ENCODE data around the gene LMBRD2. TPM values are rescaled to one million over a fixed set of nuclear protein-coding genes. Genes with fewer than 3 reads are reported as not detected.
"Not testable (repeated sequence)": the region's sequence is repeated elsewhere in the genome, so short reads cannot be mapped to it uniquely, and the experiment has no call there.

The LMBRD2 gene
- polyA plus RNA-seq, 3 donors = 2.3 to 3.1 (median 2.6) TPM

DNA sequence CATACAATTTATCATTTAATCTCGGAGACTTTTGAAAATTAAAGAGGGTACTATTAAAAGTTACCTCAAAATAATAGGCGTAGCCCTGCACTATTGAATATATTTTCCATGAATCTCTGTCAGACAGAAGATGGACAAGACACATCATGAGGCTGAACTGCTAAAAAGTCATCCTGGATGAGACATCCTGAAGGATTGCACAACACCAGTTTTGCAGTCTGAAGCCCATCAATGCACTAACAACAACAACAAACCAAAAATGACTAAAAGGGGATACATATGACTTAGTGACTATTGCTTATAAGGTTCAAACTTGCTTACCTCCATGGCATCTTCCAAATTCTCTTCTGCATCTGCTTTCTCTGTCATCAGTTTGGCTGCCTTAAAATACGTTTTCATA is 15.7 kb downstream of the LMBRD2 start:
- WGBS, 3 donors = 94 to 100% (median 97%) methylated on average over 3 of the region's 3 CpGs
- no peak overlapping the region for H3K27ac ChIP-seq (ENCODE audit: low read depth, low read length)

DNA sequence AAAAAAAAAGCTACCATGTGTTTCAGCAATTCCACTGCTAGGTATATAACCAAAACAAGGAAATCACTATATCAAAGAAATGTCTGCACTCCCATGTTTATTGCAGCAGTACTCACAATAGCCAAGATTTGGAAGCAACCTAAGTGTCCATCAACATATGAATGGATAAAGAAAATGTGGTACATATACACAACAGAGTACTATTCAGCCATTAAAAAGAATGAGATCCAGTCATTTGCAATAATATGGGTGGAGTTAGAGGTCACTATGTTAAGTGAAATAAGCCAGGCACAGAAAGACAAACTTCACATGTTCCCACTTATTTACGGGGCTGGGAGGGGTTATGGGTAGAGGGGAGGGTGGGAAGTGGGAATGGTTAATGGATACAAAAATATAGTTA is 18.7 kb downstream of the LMBRD2 start:
- not testable (repeated sequence) for H3K27ac ChIP-seq (ENCODE audit: low read depth, low read length)
- 96 to 100% (median 100%) methylated on average over 1 of the region's 1 CpG for WGBS, 3 donors

DNA sequence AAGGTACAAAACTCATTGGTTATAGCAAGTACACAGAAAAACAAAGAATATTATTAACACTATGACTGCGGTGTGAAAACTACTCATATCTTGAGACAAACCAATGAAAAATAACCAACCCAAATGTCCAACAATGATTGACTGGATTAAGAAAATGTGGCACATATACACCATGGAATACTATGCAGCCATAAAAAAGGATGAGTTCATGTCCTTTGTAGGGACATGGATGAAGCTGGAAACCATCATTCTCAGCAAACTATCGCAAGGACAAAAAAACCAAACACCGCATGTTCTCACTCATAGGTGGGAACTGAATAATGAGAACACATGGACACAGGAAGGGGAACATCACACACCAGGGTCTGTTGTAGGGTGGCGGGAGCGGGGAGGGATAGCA is 22.0 kb downstream of the LMBRD2 start:
- WGBS, 3 donors = 92 to 100% (median 98%) methylated on average over 3 to 4 of the region's 5 CpGs
- not testable (repeated sequence) for H3K27ac ChIP-seq (ENCODE audit: low read depth, low read length)

DNA sequence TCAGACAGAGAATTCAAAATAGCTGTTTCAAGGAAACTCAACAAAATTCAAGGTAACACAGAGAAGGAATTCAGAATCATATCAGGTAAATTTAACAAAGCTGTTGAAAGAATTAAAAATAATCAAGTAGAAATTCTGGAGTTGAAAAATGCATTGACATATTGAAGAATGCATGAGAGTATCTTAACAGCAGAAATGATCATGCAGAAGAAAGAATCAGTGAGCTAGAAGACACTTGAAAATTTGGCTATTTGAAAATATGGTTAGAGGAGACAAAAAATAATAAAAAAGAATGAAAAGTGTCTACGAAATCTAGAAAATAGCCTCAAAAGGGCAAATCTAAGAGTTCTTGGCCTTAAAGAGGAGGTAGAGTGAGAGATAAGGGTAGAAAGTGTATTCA is 22.9 kb downstream of the LMBRD2 start:
- WGBS, 3 donors = 91 to 100% (median 96%) methylated on average over 1 of the region's 1 CpG
- H3K27ac ChIP-seq (ENCODE audit: low read depth, low read length) = no peak overlapping the region

DNA sequence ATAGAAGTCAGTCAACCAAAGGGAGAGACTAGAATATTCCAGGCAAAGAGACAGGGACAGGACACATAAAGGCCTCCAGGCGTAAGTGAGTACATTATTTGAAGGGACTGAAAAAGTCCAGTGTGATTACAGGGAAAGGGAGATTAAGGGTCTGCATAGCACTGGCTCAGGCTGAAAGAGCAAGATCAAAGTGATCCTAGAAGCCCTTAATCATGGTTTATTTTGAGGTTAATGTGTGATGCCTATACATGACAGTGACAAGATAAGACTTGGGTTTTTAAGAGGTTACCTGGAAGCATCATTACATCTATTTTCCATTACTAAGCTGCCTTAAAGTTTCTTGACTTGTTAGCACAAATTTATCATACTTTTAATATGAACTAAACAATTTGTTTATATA is 25.8 kb downstream of the LMBRD2 start:
- no peak overlapping the region for H3K27ac ChIP-seq (ENCODE audit: low read depth, low read length)
- WGBS, 3 donors = 96 to 100% (median 100%) methylated on average over 1 of the region's 1 CpG

DNA sequence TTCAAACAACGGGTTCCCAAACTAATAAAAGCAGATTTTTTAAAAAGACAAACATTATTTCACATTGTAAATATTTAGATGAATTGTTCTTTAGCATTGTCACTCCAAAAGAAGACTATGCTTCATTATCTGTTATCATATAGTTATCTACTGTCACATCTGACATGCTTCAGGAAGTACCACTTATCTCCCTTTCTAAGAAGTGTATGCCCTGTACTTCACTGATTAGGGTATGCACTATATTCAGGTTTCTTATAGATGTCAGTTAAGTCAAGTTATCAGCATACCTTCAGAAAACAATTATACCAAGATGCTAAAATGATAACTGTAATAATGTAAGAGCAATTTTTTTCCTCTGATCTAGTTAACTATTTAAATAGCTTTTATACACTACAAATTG is 40.4 kb downstream of the LMBRD2 start:
- H3K27ac ChIP-seq (ENCODE audit: low read depth, low read length) = no peak overlapping the region
- 92 to 96% (median 94%) methylated on average over 1 of the region's 1 CpG for WGBS, 3 donors

DNA sequence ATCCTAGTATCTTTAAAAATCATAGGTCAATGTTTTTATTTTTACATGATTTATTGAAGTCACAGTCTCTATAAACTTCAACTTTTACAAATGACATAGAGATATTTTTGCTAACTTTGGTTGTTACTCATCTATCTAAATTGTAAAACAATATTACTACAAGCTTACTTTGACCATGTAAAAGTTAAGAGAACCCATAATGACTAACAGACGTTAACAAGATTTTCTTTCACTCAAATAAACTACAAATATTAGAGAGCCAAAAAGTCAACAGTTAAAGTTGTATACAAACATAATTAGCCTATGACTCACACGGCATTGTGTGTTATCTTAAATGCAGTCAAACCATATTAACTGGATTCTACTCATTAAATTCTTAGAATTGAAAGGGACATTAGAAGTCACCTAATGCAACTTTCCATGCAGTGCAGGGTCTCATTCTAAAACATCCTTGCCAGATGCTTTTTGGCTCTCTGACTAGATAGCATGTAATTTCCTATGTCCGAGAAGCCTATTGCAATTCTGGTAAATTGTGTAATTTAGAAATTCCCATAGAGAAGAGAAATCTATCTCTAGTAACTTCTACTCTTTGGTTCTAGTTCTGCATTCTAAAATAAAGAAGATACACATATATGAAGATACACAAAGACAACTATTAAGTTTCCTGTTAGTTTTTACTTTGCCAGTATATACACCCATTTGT is 42.8 kb downstream of the LMBRD2 start:
- 66 to 77% (median 67%) methylated on average over 3 of the region's 3 CpGs for WGBS, 3 donors
- no peak overlapping the region for H3K27ac ChIP-seq (ENCODE audit: low read depth, low read length)

DNA sequence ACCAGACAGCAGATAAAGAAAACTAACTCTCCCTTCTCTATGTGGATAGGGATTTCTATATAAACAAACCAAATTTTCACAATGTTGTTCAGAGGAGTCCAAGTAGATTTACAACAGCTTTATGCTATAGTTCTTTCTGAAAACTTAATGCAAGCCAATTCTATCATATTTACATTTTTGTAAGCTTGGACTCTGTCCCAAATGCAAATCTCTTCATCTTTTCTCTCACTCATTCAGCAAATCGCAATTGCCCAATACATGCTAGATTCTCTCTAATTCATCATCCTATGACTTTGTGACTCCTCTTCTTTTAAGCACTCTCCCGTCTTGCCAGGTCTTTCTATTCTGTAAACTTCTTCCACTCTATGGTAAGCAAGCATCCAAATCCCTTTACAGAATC is 45.9 kb downstream of the LMBRD2 start:
- WGBS, 3 donors = 73 to 88% (median 81%) methylated on average over 2 of the region's 2 CpGs
- no peak overlapping the region for H3K27ac ChIP-seq (ENCODE audit: low read depth, low read length)

DNA sequence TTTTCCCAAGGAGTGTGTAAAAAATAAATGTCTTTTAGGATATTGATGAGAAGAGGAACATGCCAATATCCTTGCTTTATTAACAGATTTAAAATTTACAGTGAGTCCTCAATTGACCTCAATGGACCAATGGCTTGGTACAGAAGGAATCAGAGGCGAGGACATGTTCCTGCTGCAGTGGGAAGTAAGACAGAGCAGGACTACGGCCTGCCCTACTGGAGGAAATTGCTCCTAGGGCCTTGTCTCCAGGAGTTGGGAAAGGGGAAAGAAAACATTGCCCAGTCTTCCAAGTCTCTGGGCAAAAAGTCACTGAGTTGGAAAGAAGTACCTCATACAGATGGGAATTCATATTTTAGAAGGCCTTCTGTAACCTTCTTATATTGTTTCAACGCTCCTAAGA is 51.9 kb downstream of the LMBRD2 start:
- WGBS, 3 donors = 89 to 91% (median 89%) methylated on average over 3 of the region's 3 CpGs
- no peak overlapping the region for H3K27ac ChIP-seq (ENCODE audit: low read depth, low read length)

DNA sequence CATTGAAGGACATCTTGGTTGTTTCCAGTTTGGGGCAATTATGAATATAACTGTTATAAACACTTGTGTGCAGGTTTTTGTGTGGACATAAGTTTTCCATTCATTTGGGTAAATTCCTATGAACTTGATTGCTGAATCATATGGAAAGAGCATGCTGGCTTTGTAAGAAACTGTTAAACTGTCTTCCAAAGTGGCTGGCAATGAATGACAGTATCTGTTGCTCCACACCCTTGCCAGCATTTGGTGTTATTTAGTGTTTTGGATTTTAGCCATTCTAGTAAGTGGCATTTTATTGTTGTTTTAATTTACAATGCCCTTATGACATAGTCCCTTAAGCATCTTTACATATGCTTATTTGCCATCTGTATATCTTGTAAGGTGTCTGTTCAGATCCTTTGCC is 55.2 kb downstream of the LMBRD2 start:
- H3K27ac ChIP-seq (ENCODE audit: low read depth, low read length) = no peak overlapping the region

DNA sequence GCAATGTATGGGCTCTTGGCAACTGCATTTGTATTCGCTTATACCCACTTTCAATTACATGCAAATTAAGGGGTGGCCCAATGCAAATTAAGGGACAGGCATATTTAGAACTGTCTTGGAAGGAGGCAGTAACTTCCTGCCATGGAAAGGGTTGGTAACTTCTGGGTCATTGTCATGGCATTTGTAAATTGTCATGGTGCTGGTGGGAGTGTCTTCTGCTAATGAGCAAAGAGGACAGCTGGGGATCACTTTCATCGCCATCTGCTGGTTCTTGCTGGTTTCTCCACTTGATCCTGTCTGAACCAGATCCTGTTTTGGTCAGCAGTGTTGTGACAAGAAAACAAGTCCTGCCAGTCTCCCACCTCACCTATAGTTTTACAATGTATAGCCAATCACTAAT is 61.7 kb downstream of the LMBRD2 start:
- 56 to 75% (median 71%) methylated on average over 2 of the region's 2 CpGs for whole genome bisulfite sequencing, 3 donors
- H3K27ac ChIP-seq (ENCODE audit: low read depth, low read length) = no peak overlapping the region

DNA sequence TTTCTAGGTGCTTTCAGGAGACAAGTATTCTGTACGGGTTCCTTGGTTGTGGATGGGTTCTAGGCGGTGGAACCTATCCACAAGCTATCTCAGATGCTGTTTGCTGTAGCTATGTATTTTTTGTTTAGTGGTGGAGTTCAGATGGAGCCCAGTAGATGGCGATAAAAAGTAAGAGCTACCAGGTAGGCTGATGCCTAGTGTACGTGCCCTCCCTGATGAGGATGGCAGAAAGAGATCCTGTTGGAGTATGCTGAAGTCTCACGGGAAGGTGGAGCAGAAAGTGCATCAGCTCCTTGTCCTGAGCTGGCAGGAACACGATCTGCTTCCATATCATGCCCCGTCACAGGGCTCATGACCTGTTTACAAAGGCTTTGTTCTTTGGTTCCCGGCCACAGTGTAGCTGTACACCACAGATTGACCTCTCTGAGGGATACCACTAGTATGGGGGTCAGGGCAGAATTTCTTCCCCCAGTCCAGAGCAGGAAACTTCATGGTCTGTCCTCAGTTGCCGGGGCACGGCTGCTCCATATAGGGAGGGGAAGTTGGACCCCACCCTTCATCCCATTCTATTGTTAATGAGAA is 72.4 kb downstream of the LMBRD2 start:
- 20 to 24% (median 22%) methylated on average over 10 of the region's 10 CpGs for WGBS, 3 donors
- no peak overlapping the region for H3K27ac ChIP-seq (ENCODE audit: low read depth, low read length)

DNA sequence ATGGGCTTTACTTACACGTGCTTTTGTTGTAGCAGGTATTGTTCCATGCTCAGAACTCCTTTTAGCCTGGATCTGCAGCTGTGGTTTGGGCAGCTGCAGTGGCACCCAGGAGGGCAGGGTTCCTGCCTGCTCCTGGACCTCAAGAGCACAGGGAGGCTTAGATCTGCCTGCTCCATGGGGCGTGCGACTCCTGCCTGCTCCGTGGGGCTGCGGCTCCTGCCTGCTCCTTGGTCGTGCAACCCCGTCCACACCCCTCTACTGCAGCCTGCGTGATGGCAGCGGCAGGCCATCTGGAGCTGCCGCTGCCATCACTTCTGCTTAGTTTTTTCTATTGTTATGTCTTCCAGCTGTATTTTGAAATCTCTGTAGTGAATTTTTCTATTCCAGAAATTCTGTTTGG is 73.3 kb downstream of the LMBRD2 start:
- WGBS, 3 donors = 68 to 75% (median 69%) methylated on average over 10 of the region's 10 CpGs
- no peak overlapping the region for H3K27ac ChIP-seq (ENCODE audit: low read depth, low read length)

DNA sequence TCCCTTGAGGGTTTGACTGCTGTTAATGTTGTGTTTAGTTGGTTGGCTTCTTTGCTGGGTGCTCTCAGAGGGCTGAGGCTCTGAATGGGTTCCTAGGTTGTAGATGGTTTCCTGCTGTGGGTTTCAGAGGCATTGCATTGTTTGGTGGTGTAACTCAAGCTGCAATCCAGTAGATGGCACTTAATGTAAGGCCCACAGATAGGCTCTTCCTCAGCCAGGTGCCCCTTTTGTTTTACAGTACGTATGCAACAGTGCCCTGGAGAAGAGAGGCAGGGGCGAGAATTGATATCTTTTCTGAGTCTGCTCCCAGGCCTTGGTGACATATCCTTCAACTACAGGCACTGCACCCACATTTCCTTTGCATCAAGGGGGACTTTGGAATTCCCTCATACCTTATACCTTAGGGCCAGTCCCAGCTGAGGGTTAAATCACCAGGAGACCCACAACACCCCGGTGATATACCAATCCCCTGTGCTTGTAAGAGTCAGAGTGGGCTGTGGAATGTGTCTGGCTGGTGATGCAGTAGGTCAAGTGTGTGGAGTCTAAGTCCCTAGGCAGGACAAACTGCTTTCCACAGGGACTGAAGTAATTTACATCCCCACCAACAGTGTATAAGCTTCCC is 78.0 kb downstream of the LMBRD2 start:
- no peak overlapping the region for H3K27ac ChIP-seq (ENCODE audit: low read depth, low read length)
- WGBS, 3 donors = 47 to 67% (median 58%) methylated on average over 3 of the region's 3 CpGs

DNA sequence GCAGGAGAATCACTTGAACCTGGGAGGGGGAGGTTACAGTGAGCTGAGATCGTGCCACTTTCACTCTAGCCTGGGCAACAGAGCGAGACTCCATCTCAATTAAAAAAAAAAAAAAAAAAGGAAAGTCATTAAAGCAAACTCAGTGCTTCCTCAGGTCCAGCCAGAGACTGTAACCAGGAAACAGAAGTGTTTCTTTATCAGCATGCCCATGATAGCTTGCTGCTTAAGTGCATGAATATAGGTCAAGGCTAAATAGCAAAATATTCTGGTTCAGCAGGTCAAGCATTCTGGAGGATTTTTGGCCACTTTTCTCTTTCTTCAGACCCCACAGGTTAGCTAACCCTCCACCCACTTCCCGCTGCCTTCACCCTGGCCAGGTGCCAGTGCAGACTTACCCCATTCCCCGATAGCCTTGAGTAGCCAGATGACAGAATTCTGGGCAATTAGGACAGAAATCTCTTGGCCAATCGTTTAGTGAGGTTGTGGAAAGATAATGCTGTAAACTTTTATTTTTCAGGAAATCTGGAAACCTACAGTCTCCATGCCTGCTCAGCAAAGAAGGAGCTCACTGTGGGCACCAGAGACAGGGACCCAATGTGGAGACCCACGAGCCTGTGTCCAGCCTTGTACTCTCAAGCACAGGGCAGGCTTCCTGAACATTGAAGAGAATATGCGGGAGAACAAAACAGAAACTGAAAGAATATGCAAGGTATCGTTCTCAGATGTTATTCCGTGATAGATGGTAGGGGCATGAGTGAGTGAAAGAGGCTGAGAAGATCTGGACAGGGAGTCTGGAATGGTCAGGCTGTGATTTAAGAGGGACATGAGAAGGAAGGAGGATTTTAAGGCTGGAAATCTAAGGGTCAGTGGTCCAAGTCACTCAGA is 80.8 kb downstream of the LMBRD2 start:
- 25 to 43% (median 38%) methylated on average over 9 of the region's 9 CpGs for WGBS, 3 donors
- no peak overlapping the region for H3K27ac ChIP-seq (ENCODE audit: low read depth, low read length)

DNA sequence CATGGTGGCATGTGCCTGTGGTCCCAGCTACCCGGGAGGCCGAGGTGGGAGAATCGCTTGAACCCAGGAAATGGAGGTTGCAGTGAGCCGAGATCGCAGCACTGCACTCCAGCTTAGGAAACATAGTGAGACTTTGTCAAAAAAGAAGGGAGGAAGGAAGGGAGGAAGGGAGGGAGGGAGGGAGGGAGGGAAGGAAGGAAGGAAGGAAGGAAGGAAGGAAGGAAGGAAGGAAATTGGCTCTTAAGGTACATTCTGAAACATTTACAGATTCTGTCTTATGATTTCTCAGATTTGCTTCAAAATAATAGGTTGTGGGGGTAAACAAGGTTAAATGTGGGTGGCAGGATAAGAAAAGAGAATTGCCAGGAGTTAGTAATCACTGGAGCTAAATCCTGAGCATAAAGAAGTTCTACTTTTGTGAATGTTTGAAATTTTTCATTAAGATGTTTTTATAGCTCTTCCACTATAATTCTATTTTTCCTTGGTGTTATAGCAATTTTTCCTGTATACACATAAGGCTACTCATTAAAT is 82.9 kb downstream of the LMBRD2 start:
- H3K27ac ChIP-seq (ENCODE audit: low read depth, low read length) = no peak overlapping the region
- 89 to 97% (median 89%) methylated on average over 5 of the region's 5 CpGs for WGBS, 3 donors

DNA sequence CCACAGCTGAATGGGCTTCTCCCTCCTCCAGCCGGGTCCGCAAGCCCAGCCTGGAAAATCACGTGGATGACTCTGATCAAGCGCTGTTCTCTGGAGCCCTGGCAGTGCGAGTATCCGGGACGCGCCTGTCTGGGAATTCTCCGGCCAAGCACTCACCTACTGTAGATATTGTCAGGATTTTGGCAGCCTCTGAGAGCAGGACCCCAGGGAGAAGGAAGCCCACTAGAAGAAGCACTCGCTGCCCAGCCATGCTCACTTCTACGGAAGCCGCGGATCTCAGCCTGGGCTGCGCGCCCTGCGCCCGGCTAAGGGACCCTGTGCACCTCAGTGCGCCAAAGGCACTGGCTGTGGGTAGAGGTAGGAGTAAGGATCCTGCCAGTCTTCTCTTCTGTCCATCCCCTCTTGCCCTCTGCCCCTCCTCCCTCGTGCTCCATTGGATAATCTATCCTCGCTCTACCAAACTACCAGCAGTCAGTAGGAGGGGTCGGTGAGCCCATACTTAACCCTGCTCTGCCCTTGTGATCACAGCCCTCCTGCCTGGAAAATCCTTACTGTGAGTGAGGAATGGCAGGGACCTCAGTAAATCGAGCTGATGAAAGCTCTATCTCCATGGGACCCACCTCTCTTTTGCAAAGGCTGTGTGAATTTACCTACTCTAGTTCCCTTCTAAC is 85.0 kb downstream of the LMBRD2 start, which contains the start of gene UGT3A2:
TSS of gene UGT3A2 (minus strand) at position 343 of the 671 bp plus-strand sequence. CDS start at position 250, 93 bp downstream.
- WGBS, 3 donors = 1% methylated on average over 22 of the region's 22 CpGs
- no peak within 1 kb of the TSS for H3K27ac ChIP-seq (ENCODE audit: low read depth, low read length)

DNA sequence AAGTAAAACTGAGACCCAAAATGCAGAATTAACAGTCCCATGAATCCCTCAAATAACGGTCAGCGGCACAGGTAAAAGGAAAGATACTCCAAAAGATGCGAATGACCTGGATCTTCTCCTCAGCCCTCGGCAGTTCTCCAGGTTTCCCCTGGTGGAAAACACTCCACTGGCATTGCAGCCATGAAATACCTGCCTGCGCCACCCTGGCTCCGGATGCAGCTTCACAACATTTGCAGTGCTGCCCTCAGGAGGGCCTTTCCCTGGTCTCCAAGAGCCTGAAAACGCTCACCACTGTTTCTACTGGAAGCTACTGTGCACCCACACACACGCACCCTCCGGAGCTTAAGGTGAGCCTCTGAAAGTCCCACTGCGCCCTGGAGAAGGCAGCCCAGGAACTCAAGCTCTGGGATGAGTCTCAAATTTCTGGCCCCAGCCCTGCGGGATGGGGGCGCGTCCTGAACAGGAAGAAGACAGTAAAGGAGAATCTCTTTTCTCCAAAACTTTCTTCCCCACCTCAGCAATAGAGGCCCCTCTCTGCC is 85.6 kb downstream of the LMBRD2 start:
- 28 to 32% (median 28%) methylated on average over 13 of the region's 13 CpGs for WGBS, 3 donors
- no peak overlapping the region for H3K27ac ChIP-seq (ENCODE audit: low read depth, low read length)
